ENCODE measurements around the gene PAN3. TPM values are rescaled to one million over a fixed set of nuclear protein-coding genes. Genes with fewer than 3 reads are reported as not detected.

Gene PAN3
- total RNA-seq, 2 experiments from 2014 or later = 30.9 to 32.9 TPM

- intact Hi-C loops (cut with micrococcal nuclease) = no loop called here
- DNase-seq = no peak
- ChIA-PET CTCF (no interaction called here), POLR2A (no interaction called here)
- no peak for ATAC-seq
- Mint-ChIP-seq H3K4me1 (ENCODE audit: low read depth) (peaks cover 34% of the 10 kb centered on the region), H3K36me3 (ENCODE audit: low read depth) (peaks cover 38% of the 10 kb centered on the region), H3K4me3 (no peak overlapping the region), H3K27me3 (no peaks in the 10 kb centered on the region), H3K9me3 (no peaks in the 10 kb centered on the region), H3K27ac (no peak overlapping the region)
- TF ChIP-seq CTCF (IDR thresholded peaks at IDR 0.05) = no peak
Observed at GRCh38 chr13:28204043-28204442, 65.7 kb downstream of the PAN3 start.

GRCh38 chr13:28204690-28205443 lies 66.5 kb downstream of the PAN3 start:
- peaks cover 40% of the 10 kb centered on the region for H3K36me3 Mint-ChIP-seq (ENCODE audit: low read depth)
- ATAC-seq = peak; percentile 94

GRCh38 chr13:28218679-28219078 lies 80.3 kb downstream of the PAN3 start:
- Mint-ChIP-seq H3K4me3 (no peak overlapping the region), H3K4me1 (ENCODE audit: low read depth) (peaks cover 16% of the 10 kb centered on the region), H3K27me3 (no peaks in the 10 kb centered on the region), H3K9me3 (no peaks in the 10 kb centered on the region), H3K36me3 (ENCODE audit: low read depth) (peaks cover 10% of the 10 kb centered on the region), H3K27ac (no peak overlapping the region)
- intact Hi-C loops (cut with micrococcal nuclease) = no loop called here
- ATAC-seq = no peak
- CTCF ChIA-PET = no interaction called here
- POLR2A ChIA-PET = no interaction called here
- no peak for DNase-seq
- TF ChIP-seq CTCF (IDR thresholded peaks at IDR 0.05) = no peak

More at GRCh38 chr13:28204690-28205443, 66.5 kb downstream of the PAN3 start:
- H3K27me3 Mint-ChIP-seq = no peaks in the 10 kb centered on the region
- intact Hi-C loops (cut with micrococcal nuclease) = no loop called here
- POLR2A ChIA-PET = no interaction called here
- CTCF ChIA-PET = interaction anchor here (0.8 kb wide), 1 partner anchor 12 kb away, joined by 3 read pairs; no protein-coding TSS in a partner anchor
- DNase-seq = peak; percentile 89
- no peak overlapping the region for H3K4me3 Mint-ChIP-seq
- H3K27ac Mint-ChIP-seq = peak overlapping the region; percentile 45
- peaks cover 34% of the 10 kb centered on the region for H3K4me1 Mint-ChIP-seq (ENCODE audit: low read depth)
- TF ChIP-seq CTCF (IDR thresholded peaks at IDR 0.05) = no peak
- no peaks in the 10 kb centered on the region for H3K9me3 Mint-ChIP-seq

- ATAC-seq (no peak), DNase-seq (no peak)
- Mint-ChIP-seq H3K4me1 (ENCODE audit: low read depth) (peaks cover 16% of the 10 kb centered on the region), H3K27me3 (no peaks in the 10 kb centered on the region), H3K4me3 (no peak overlapping the region), H3K36me3 (ENCODE audit: low read depth) (peaks cover 10% of the 10 kb centered on the region), H3K27ac (no peak overlapping the region), H3K9me3 (no peaks in the 10 kb centered on the region)
- no peak for TF ChIP-seq CTCF (IDR thresholded peaks at IDR 0.05)
- POLR2A ChIA-PET = no interaction called here
- CTCF ChIA-PET = no interaction called here
- intact Hi-C loops (cut with micrococcal nuclease) = no loop called here
Observed at GRCh38 chr13:28219408-28220099, 81.2 kb downstream of the PAN3 start.

GRCh38 chr13:28220166-28220565 lies 81.8 kb downstream of the PAN3 start:
- no peak overlapping the region for H3K27ac Mint-ChIP-seq
- ChIA-PET CTCF (no interaction called here), POLR2A (no interaction called here)
- DNase-seq (no peak), ATAC-seq (no peak)
- peaks cover 9% of the 10 kb centered on the region for H3K36me3 Mint-ChIP-seq (ENCODE audit: low read depth)
- intact Hi-C loops (cut with micrococcal nuclease) = no loop called here
- no peaks in the 10 kb centered on the region for H3K9me3 Mint-ChIP-seq
- no peak for TF ChIP-seq CTCF (IDR thresholded peaks at IDR 0.05)
- H3K27me3 Mint-ChIP-seq = no peaks in the 10 kb centered on the region
- H3K4me3 Mint-ChIP-seq = no peak overlapping the region
- peaks cover 16% of the 10 kb centered on the region for H3K4me1 Mint-ChIP-seq (ENCODE audit: low read depth)

Measured in activated CD8-positive, alpha-beta T cell treated with anti-CD3 and anti-CD28 coated beads for 36 hours (primary cell).